GF-D8 (cell line): ENCODE measurements around the gene ATP8B3.

Experiments used
- DNase-seq: peaks from one replicate; lab custom pipeline; 2025; lab: John Stamatoyannopoulos, UW

Gene ATP8B3

GRCh38 chr19:1746401-1747284 is 65.4 kb downstream of the ATP8B3 start:
- DNase-seq = no peak

GRCh38 chr19:1745589-1746031 is 66.5 kb downstream of the ATP8B3 start:
- DNase-seq = no peak

- DNase-seq = no peak
These were observed 67.1 kb downstream of the ATP8B3 start for GRCh38 chr19:1744822-1745563.

GRCh38 chr19:1744133-1744665 is 67.9 kb downstream of the ATP8B3 start:
- DNase-seq = no peak

- DNase-seq = no peak
These were observed 68.9 kb downstream of the ATP8B3 start for GRCh38 chr19:1742989-1743696.

- no peak for DNase-seq
These were observed 72.0 kb downstream of the ATP8B3 start for GRCh38 chr19:1739960-1740629.

GRCh38 chr19:1736927-1737326 is 75.1 kb downstream of the ATP8B3 start:
- no peak for DNase-seq

GRCh38 chr19:1736280-1736679 is 75.8 kb downstream of the ATP8B3 start:
- DNase-seq = no peak

GRCh38 chr19:1734321-1734966 is 77.6 kb downstream of the ATP8B3 start:
- DNase-seq = no peak
